HG03460 (cell line): ENCODE results near the gene UNC45B.
A peak's percentile ranks its signal among the peaks of the same experiment; 100 is the strongest.
"Not testable (repeated sequence)": the region's sequence is repeated elsewhere in the genome, so short reads cannot be mapped to it uniquely, and the experiment has no call there.

Source experiments
- ATAC-seq: cut with Tn5 transposase; IDR thresholded peaks from one replicate; pipeline ENCODE4 v1.9.1; 2021; ENCODE audit not compliant: unreplicated experiment

The UNC45B gene, protein sequence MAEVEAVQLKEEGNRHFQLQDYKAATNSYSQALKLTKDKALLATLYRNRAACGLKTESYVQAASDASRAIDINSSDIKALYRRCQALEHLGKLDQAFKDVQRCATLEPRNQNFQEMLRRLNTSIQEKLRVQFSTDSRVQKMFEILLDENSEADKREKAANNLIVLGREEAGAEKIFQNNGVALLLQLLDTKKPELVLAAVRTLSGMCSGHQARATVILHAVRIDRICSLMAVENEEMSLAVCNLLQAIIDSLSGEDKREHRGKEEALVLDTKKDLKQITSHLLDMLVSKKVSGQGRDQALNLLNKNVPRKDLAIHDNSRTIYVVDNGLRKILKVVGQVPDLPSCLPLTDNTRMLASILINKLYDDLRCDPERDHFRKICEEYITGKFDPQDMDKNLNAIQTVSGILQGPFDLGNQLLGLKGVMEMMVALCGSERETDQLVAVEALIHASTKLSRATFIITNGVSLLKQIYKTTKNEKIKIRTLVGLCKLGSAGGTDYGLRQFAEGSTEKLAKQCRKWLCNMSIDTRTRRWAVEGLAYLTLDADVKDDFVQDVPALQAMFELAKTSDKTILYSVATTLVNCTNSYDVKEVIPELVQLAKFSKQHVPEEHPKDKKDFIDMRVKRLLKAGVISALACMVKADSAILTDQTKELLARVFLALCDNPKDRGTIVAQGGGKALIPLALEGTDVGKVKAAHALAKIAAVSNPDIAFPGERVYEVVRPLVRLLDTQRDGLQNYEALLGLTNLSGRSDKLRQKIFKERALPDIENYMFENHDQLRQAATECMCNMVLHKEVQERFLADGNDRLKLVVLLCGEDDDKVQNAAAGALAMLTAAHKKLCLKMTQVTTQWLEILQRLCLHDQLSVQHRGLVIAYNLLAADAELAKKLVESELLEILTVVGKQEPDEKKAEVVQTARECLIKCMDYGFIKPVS

DNA sequence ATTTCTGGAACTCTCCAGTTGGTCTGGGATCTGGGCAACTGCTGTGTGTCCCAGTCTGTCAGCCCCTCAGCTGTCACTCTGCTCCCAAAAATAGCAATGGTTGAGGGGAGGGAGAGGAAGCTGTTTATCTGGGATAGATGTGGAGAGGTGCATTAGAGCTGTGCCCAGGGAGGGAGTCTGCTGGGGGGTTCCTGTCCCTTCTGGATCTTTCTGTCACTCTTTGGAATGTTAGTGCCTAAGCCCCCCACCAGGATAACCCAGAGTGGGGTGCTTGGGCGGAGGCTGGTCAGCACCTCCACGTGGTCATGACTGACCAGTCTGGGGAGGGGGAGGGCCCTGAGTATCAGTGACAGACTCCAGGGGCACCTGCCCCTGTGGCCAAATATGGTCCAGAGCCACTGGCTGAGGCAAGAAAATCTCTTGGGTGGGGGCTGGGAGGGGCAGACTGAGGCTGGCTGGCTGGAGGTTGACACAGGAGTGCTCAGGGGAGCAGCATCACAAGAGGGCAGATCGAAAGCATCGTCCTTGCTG, at the start of gene UNC45B:
TSS of gene UNC45B (plus strand) at position 443 of the 531 bp plus-strand sequence. CDS start 447 bp downstream, outside the sequence.
- ATAC-seq = no peak

DNA sequence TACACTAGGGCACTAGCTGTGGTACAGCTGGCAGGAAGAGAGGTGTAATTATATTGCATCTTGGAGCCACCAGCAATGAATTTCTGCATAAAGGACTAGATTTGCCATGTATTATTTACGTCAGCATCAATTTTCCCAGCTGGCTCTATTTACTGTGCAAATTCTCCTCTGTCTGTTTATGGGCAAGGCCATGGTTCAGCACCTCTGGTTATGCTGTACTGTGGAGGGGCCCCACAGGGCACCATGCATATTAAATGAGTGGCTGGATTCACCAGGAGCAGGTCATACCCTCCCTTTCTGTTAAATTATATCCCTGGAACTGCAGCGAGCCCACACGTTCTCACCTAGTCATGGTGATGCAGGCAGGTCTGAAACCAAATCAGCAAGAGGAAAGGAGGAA, 47.7 kb upstream of the UNC45B start:
- ATAC-seq = no peak

GRCh38 chr17:35101036-35101435, 46.6 kb upstream of the UNC45B start:
- ATAC-seq = no peak

DNA sequence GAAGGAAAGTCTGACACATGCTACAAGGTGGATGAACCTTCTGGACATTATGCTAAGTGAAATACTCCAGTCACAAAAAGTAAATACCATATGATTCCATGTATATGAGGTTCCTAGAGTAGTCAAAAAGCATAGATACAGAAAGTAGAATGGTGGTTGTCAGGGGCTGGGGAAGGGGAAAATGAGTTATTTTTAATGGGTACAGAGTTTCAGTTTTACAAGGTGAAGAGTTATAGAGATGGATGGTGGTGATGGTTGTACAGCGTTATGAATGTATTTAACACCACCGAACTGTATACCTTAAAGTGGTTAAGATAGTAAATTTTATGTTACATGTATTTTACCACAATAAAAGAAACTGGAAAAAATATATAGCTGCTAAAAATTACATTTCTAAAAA, 45.9 kb upstream of the UNC45B start:
- no peak for ATAC-seq

DNA sequence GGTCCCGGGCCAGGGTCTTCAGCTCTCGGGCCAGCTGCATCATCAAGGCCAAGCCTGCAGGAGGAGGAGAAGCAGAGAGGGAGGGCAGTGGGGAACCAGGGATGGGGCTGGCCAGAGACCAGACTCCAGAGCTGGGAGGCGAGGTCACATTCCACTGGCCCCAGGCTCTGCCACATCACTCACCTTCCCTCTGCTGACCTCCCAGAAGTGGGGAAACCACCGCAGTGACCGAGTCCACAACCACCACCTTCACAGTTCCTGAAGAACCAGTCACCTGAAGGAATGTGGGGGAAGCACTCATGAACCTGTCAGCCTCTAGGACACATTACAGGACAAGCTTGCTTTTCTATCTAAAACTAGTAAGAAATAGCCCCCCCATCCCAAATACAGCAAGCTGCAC, 44.3 kb upstream of the UNC45B start:
- no peak for ATAC-seq

GRCh38 chr17:35104844-35105450, 42.7 kb upstream of the UNC45B start:
- no peak for ATAC-seq

- not testable (repeated sequence) for ATAC-seq
These were observed 36.8 kb upstream of the UNC45B start for GRCh38 chr17:35110791-35111190.

DNA sequence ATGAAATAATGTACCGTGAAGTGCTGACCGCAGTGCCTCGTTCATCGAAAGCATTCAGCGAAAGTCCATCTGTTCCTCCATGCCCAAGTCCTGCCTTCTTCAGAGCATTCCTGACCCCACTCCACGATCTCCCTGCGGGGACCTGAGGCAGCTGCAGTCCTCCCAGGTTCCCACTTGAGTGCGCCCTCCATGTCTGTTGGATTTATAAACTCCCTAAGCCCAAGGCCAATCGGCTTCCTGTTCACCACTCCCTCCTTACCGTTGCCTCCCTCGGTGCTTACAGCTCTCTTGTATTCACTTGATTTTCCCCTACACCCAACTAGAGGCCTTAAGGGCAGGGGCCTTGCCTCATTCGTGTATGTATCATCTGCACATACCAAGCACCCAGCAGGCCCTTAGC, 30.8 kb upstream of the UNC45B start:
- no peak for ATAC-seq

DNA sequence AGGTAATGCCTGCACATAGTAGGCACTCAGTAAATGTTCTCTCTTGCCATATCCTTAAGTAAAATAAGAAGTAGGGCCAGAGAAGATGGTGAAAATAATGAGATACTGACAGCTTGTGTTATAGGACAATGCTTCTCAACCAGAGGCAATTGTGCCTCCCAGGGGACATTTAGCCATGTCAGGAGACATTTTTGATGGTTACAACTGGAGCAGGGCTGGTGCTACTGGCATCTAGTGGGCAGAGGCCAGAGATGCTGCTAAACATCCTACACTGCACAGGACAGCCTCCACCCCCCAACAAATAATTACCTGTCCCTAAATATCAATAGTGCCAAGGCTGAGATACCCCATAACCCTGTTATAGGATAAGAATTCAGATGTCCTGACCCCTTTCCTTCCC, 29.6 kb upstream of the UNC45B start:
- no peak for ATAC-seq

DNA sequence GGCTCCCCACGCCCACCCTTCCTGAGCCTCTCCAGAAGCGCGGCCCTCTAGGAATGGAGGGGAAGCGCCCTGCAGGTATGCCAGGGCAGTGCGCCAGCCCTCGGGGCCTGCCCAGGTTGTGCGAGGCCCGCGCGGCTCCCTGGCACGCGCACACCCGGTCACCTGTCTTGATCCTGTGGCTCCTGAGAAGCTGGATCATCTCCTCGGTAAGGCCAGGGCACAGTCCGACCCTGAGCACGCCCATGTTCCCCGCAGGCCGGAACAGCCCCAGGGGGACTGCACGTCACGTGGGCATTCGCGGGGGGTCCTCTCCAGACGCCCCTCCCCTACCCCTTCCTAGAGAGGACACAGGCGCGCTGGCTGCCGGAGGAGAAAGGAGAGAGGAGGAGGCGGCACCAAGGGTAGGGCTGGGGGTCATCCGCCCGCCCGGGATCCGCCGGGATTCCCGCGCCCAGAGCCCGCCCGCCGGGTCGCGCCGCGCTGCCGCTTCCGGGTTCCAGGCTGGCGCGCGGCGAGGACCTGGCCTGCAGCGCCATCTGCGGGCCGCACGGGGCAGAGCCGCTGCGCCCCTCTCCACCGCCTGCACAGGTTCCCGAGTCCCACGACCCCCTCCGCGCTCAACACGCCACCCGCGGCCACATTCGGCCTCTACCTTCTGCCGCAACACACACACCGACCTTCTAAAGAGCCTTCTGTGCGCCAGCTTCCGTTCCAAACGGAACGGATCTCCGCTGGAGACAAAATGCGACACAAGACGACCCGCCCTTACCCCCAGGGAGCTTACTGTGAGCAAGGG, 28.0 kb upstream of the UNC45B start, which contains the start of gene RAD51D:
TSS of gene RAD51D (minus strand) at position 491 of the 796 bp plus-strand sequence. CDS start at position 244, 247 bp downstream.
- ATAC-seq = peak; percentile 74

- ATAC-seq = no peak
These were observed 26.3 kb upstream of the UNC45B start, which contains the start of gene FNDC8 for GRCh38 chr17:35121315-35121714. Gene FNDC8 (plus strand): TSS chr17:35121615. CDS start chr17:35121694, 79 bp downstream.

DNA sequence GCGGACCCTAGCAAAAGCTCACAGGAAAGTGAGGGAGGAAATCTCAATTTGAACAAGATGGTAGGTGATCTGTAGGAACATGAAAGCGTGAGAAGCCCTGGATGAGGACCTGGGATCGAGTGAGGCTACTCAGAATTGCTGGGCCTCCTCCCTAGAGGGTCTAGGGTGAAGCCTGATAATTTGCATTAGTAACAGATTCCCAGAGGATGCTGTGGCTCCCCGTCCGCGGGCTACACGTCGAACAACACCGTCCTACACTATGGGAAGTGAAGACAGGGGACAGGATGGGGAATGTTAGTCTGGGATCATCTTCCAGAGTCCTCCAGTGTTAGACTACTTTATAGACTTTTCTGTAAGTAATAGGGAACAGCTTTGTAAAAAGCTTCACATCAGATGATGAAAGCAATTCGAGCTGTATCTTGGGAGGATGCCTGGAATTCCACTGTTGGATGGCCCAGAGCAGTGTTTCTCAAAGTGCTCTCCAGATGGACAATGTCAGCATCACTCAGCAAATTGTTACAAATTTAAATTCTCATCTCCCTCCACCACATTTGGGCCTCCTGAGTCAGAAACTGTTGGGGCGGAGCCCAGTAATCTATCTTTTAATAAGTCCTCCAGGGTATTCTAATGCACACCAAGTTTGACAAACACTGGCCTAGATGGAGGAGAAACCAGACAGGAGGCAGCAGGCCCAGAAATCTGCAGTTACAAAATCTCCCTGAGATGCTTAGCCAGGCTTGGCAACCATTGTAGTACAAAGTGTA, 19.7 kb upstream of the UNC45B start:
- ATAC-seq = no peak

DNA sequence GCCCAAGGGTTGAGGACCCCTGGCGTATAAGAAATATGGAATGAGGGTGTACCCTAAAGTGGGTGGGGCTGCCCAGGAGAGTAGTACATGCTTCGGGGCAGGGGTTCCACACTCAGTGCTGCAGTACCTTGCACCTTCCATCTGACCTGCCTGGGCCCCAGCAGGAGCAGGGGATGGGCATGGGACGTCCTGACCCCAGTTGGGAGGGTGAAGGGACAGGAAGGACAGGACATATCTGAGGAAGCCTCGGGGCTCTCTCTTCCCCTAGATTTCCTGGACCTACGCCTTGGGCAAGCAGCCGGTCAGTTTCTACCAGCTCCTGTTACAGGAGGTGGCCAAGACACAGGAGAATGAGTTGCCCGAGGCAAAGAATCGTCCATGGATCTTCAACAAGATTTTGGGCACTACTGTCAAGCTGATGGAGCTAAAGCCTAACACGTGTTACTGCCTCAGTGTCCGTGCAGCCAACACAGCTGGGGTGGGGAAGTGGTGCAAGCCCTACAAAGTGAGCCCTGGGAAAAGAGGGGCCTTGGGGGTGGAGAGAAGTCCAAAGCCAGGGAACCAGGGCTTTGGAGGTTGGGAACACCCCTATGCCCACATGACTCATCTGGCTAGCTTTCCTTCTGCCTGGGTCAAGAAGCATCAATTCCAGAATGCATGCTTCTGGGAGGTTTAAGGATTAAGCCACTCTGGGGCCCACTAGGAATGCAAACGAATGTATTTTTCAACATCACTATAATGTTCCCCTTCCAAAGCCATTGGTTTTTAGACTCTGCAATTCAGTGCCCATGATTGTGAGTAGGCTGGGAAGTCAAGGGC, 18.3 kb upstream of the UNC45B start:
- no peak for ATAC-seq

GRCh38 chr17:35129973-35130351, 17.7 kb upstream of the UNC45B start:
- no peak for ATAC-seq

GRCh38 chr17:35130392-35130791, 17.2 kb upstream of the UNC45B start:
- no peak for ATAC-seq

DNA sequence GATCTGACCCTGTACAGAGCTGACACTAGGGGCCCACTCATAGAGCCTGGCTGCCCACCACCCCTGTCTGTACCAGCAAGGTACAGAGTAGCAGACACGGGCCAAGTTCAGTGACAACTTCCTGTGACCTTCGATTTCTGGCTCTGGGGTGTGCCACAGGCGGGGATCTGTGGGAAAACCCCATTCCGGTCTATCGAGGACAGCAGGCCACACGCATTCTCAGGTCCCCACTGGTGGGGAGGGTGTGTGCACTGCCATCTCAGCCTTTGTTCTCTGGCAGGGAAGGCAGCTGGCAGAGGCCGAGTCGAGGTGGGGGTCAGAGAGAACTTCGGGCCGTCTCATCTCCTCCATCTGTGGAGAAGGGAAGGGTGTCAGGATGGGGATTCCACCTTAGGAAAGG, 15.5 kb upstream of the UNC45B start:
- no peak for ATAC-seq

GRCh38 chr17:35132816-35133550, 14.6 kb upstream of the UNC45B start:
- ATAC-seq = no peak

- no peak for ATAC-seq
These were observed 12.3 kb upstream of the UNC45B start for GRCh38 chr17:35135322-35135721.
